ENCODE results near the gene LGR4.

LGR4 gene

GRCh38 chr11:27429761-27430393, 42.7 kb downstream of the LGR4 start:
- Histone ChIP-seq H2BK15ac (ENCODE audit: low read depth, poor library complexity, severe bottlenecking) (no peak overlapping the region), H2BK120ac (ENCODE audit: low read depth, low read length) (no peak overlapping the region), H3K4me3 (ENCODE audit: insufficient read depth in 1 of 2, low read depth in 1 of 2, low read length in 2 of 2) (no peak overlapping the region), H4K8ac (ENCODE audit: low read length) (no peak overlapping the region), H3K27me3 (ENCODE audit: control insufficient read depth in 1 of 2, insufficient read depth in 1 of 2, low read length in 2 of 2) (no peaks in the 10 kb centered on the region), H3K36me3 (ENCODE audit: control insufficient read depth in 1 of 2, insufficient read depth in 2 of 2, low read depth in 1 of 2, low read length in 2 of 2) (no peaks in the 10 kb centered on the region), H2AFZ (ENCODE audit: low read depth, low read length) (no peak overlapping the region), H2AK5ac (ENCODE audit: low read length, severe bottlenecking) (no peak overlapping the region), H3K23ac (ENCODE audit: low read length in 2 of 2) (no peak overlapping the region), H3K4me1 (ENCODE audit: control insufficient read depth, insufficient read depth, low read depth, low read length) (peaks cover 12% of the 10 kb centered on the region), H3K18ac (ENCODE audit: low read depth in 1 of 2, low read length in 2 of 2) (peak overlapping the region in 1 of 2 experiments; percentile 43), H3K9me3 (ENCODE audit: control insufficient read depth, low read length) (no peaks in the 10 kb centered on the region), H3K27ac (ENCODE audit: low read length, poor library complexity, severe bottlenecking) (peak overlapping the region; percentile 74), H2BK5ac (ENCODE audit: low read depth, low read length, poor library complexity, severe bottlenecking) (no peak overlapping the region), H3K79me1 (replicated peaks; ENCODE audit: low read length, poor library complexity, severe bottlenecking) (peaks cover 4% of the 10 kb centered on the region), H3K4me2 (ENCODE audit: low read length, poor library complexity, severe bottlenecking) (peak overlapping the region; percentile 5), H3K14ac (ENCODE audit: low read length in 2 of 2) (no peak overlapping the region), H2BK12ac (ENCODE audit: low read length in 2 of 2) (peak overlapping the region in 1 of 2 experiments; percentile 43), H3K4ac (ENCODE audit: low read depth in 1 of 2, low read length in 2 of 2) (peak overlapping the region in 1 of 2 experiments; percentile 67), H4K91ac (ENCODE audit: low read length) (no peak overlapping the region), H3K9ac (ENCODE audit: low read length) (no peak overlapping the region)
- DNase-seq = no peak
- WGBS = 79% methylated on average over 3 of the region's 5 CpGs

- 69% methylated on average over 6 of the region's 7 CpGs for WGBS
- peak; percentile 21 for DNase-seq
- peak overlapping the region in 1 of 2 experiments; percentile 47 for H3K4me3 ChIP-seq (ENCODE audit: insufficient read depth in 1 of 2, low read depth in 1 of 2, low read length in 2 of 2)
- H3K36me3 ChIP-seq (ENCODE audit: control insufficient read depth in 1 of 2, insufficient read depth in 2 of 2, low read depth in 1 of 2, low read length in 2 of 2) = peaks cover 0 to 8% of the 10 kb centered on the region in 2 experiments
- H2BK5ac ChIP-seq (ENCODE audit: low read depth, low read length, poor library complexity, severe bottlenecking) = no peak overlapping the region
- no peak overlapping the region for H3K4me2 ChIP-seq (ENCODE audit: low read length, poor library complexity, severe bottlenecking)
- H4K8ac ChIP-seq (ENCODE audit: low read length) = no peak overlapping the region
- peak overlapping the region; percentile 60 for H2AK5ac ChIP-seq (ENCODE audit: low read length, severe bottlenecking)
- no peak overlapping the region for H2BK12ac ChIP-seq (ENCODE audit: low read length in 2 of 2)
- no peak overlapping the region for H2BK15ac ChIP-seq (ENCODE audit: low read depth, poor library complexity, severe bottlenecking)
- peak overlapping the region; percentile 47 for H3K27ac ChIP-seq (ENCODE audit: low read length, poor library complexity, severe bottlenecking)
- no peaks in the 10 kb centered on the region for H3K9me3 ChIP-seq (ENCODE audit: control insufficient read depth, low read length)
- no peaks in the 10 kb centered on the region for H3K27me3 ChIP-seq (ENCODE audit: control insufficient read depth in 1 of 2, insufficient read depth in 1 of 2, low read length in 2 of 2)
- no peak overlapping the region for H3K18ac ChIP-seq (ENCODE audit: low read depth in 1 of 2, low read length in 2 of 2)
- H3K79me1 ChIP-seq (replicated peaks; ENCODE audit: low read length, poor library complexity, severe bottlenecking) = peaks cover 5% of the 10 kb centered on the region
- H2BK120ac ChIP-seq (ENCODE audit: low read depth, low read length) = no peak overlapping the region
- no peak overlapping the region for H3K23ac ChIP-seq (ENCODE audit: low read length in 2 of 2)
- peak overlapping the region; percentile 26 for H3K9ac ChIP-seq (ENCODE audit: low read length)
- H3K14ac ChIP-seq (ENCODE audit: low read length in 2 of 2) = no peak overlapping the region
- H3K4me1 ChIP-seq (ENCODE audit: control insufficient read depth, insufficient read depth, low read depth, low read length) = peaks cover 17% of the 10 kb centered on the region
- H3K4ac ChIP-seq (ENCODE audit: low read depth in 1 of 2, low read length in 2 of 2) = no peak overlapping the region
- no peak overlapping the region for H4K91ac ChIP-seq (ENCODE audit: low read length)
- H2AFZ ChIP-seq (ENCODE audit: low read depth, low read length) = no peak overlapping the region
Measured at GRCh38 chr11:27427183-27427980, 45.2 kb downstream of the LGR4 start.

GRCh38 chr11:27425814-27426213, 46.8 kb downstream of the LGR4 start:
- H3K14ac ChIP-seq (ENCODE audit: low read length in 2 of 2) = no peak overlapping the region
- no peak for DNase-seq
- no peak overlapping the region for H3K4me3 ChIP-seq (ENCODE audit: insufficient read depth in 1 of 2, low read depth in 1 of 2, low read length in 2 of 2)
- no peak overlapping the region for H3K27ac ChIP-seq (ENCODE audit: low read length, poor library complexity, severe bottlenecking)
- H3K4me2 ChIP-seq (ENCODE audit: low read length, poor library complexity, severe bottlenecking) = no peak overlapping the region
- H3K23ac ChIP-seq (ENCODE audit: low read length in 2 of 2) = no peak overlapping the region
- H3K79me1 ChIP-seq (replicated peaks; ENCODE audit: low read length, poor library complexity, severe bottlenecking) = peaks cover 5% of the 10 kb centered on the region
- H2BK5ac ChIP-seq (ENCODE audit: low read depth, low read length, poor library complexity, severe bottlenecking) = no peak overlapping the region
- no peak overlapping the region for H3K4ac ChIP-seq (ENCODE audit: low read depth in 1 of 2, low read length in 2 of 2)
- H2BK120ac ChIP-seq (ENCODE audit: low read depth, low read length) = no peak overlapping the region
- no peak overlapping the region for H4K8ac ChIP-seq (ENCODE audit: low read length)
- no peak overlapping the region for H3K9ac ChIP-seq (ENCODE audit: low read length)
- H4K91ac ChIP-seq (ENCODE audit: low read length) = no peak overlapping the region
- H2AFZ ChIP-seq (ENCODE audit: low read depth, low read length) = no peak overlapping the region
- H2AK5ac ChIP-seq (ENCODE audit: low read length, severe bottlenecking) = no peak overlapping the region
- H3K36me3 ChIP-seq (ENCODE audit: control insufficient read depth in 1 of 2, insufficient read depth in 2 of 2, low read depth in 1 of 2, low read length in 2 of 2) = peaks cover 0 to 8% of the 10 kb centered on the region in 2 experiments
- H3K9me3 ChIP-seq (ENCODE audit: control insufficient read depth, low read length) = no peaks in the 10 kb centered on the region
- H2BK12ac ChIP-seq (ENCODE audit: low read length in 2 of 2) = no peak overlapping the region
- H3K27me3 ChIP-seq (ENCODE audit: control insufficient read depth in 1 of 2, insufficient read depth in 1 of 2, low read length in 2 of 2) = no peaks in the 10 kb centered on the region
- WGBS = 89% methylated on average over 1 of the region's 2 CpGs
- H2BK15ac ChIP-seq (ENCODE audit: low read depth, poor library complexity, severe bottlenecking) = no peak overlapping the region
- H3K18ac ChIP-seq (ENCODE audit: low read depth in 1 of 2, low read length in 2 of 2) = no peak overlapping the region
- peaks cover 16% of the 10 kb centered on the region for H3K4me1 ChIP-seq (ENCODE audit: control insufficient read depth, insufficient read depth, low read depth, low read length)

- Histone ChIP-seq H3K9me3 (ENCODE audit: control insufficient read depth, low read length) (peaks cover 3% of the 10 kb centered on the region), H2BK12ac (ENCODE audit: low read length in 2 of 2) (no peak overlapping the region), H3K4me2 (ENCODE audit: low read length, poor library complexity, severe bottlenecking) (no peak overlapping the region), H3K4me1 (ENCODE audit: control insufficient read depth, insufficient read depth, low read depth, low read length) (peaks cover 9% of the 10 kb centered on the region), H3K27ac (ENCODE audit: low read length, poor library complexity, severe bottlenecking) (no peak overlapping the region), H3K23ac (ENCODE audit: low read length in 2 of 2) (no peak overlapping the region), H3K27me3 (ENCODE audit: control insufficient read depth in 1 of 2, insufficient read depth in 1 of 2, low read length in 2 of 2) (no peaks in the 10 kb centered on the region), H2BK120ac (ENCODE audit: low read depth, low read length) (no peak overlapping the region), H2AK5ac (ENCODE audit: low read length, severe bottlenecking) (no peak overlapping the region), H3K18ac (ENCODE audit: low read depth in 1 of 2, low read length in 2 of 2) (no peak overlapping the region), H3K9ac (ENCODE audit: low read length) (peak overlapping the region; percentile 61), H3K14ac (ENCODE audit: low read length in 2 of 2) (no peak overlapping the region), H2BK15ac (ENCODE audit: low read depth, poor library complexity, severe bottlenecking) (no peak overlapping the region), H3K79me1 (replicated peaks; ENCODE audit: low read length, poor library complexity, severe bottlenecking) (peaks cover 7% of the 10 kb centered on the region), H4K8ac (ENCODE audit: low read length) (no peak overlapping the region), H4K91ac (ENCODE audit: low read length) (no peak overlapping the region), H3K4me3 (ENCODE audit: insufficient read depth in 1 of 2, low read depth in 1 of 2, low read length in 2 of 2) (no peak overlapping the region), H3K4ac (ENCODE audit: low read depth in 1 of 2, low read length in 2 of 2) (no peak overlapping the region), H2AFZ (ENCODE audit: low read depth, low read length) (no peak overlapping the region), H2BK5ac (ENCODE audit: low read depth, low read length, poor library complexity, severe bottlenecking) (no peak overlapping the region), H3K36me3 (ENCODE audit: control insufficient read depth in 1 of 2, insufficient read depth in 2 of 2, low read depth in 1 of 2, low read length in 2 of 2) (peaks cover 0 to 8% of the 10 kb centered on the region in 2 experiments)
- DNase-seq = peak; percentile 95
- WGBS = 19% methylated on average over 1 of the region's 4 CpGs
Measured at GRCh38 chr11:27423125-27423524, 49.5 kb downstream of the LGR4 start.
